Heart left ventricle (tissue), 16 donors: ENCODE measurements around the gene GNG7. TPM values are rescaled to one million over a fixed set of nuclear protein-coding genes. Genes with fewer than 3 reads are reported as not detected.
A peak's percentile ranks its signal among the peaks of the same experiment; 100 is the strongest.

ENCODE experiments used
- ATAC-seq, 4 donors: fragments of 200-7000 bp; cut with Tn5 transposase; one replicate each; pipeline ENCODE4 v1.9.1; 2020 to 2022; ENCODE audit warnings: moderate library complexity in 4 of 4, mild to moderate bottlenecking in 3 of 4, moderate number of reproducible peaks in 1 of 4
- DNase-seq, 5 donors: peaks; one replicate each; pipeline ENCODE4 v3.0.0-alpha.2; 2020
- H3K27ac ChIP-seq, 12 donors: fragments of 200-600 bp; sonication (generic) in 4 of 12; one replicate each; pipeline versions ENCODE4 v1.5.0 to v1.8.0; 2016 to 2022; ENCODE audit warnings: mild to moderate bottlenecking in 2 of 12
- H3K27me3 ChIP-seq, 9 donors: fragments of 200-600 bp; sonication (generic) in 2 of 9; one replicate each; pipeline versions ENCODE4 v1.5.1 to v1.8.0; 2016 to 2022; ENCODE audit warnings: mild to moderate bottlenecking in 3 of 9
- H3K36me3 ChIP-seq, 9 donors: fragments of 200-600 bp; sonication (generic) in 2 of 9; one replicate each; pipeline versions ENCODE4 v1.5.0 to v1.8.0; 2018 to 2022; ENCODE audit warnings: mild to moderate bottlenecking in 2 of 9
- H3K4me1 ChIP-seq, 12 donors: fragments of 200-600 bp; sonication (generic) in 4 of 12; one replicate each; pipeline versions ENCODE4 v1.5.0 to v1.8.0; 2016 to 2022; ENCODE audit warnings: mild to moderate bottlenecking in 3 of 12
- H3K4me3 ChIP-seq, 12 donors: fragments of 200-600 bp; sonication (generic) in 4 of 12; one replicate each; pipeline versions ENCODE4 v1.5.0 to v1.8.0; 2017 to 2022; ENCODE audit warnings: mild to moderate bottlenecking in 9 of 12, moderate library complexity in 4 of 12
- H3K9me3 ChIP-seq, 12 donors: fragments of 200-600 bp; sonication (generic) in 4 of 12; one replicate each; pipeline versions ENCODE4 v1.5.0 to v1.8.0; 2016 to 2022; ENCODE audit warnings: mild to moderate bottlenecking in 1 of 12
- CTCF ChIP-seq, 12 donors: fragments of 200-600 bp; sonication (generic) in 4 of 12; IDR thresholded peaks; one replicate each; pipeline versions ENCODE4 v1.5.0 to v1.8.0; 2018 to 2022; ENCODE audit warnings: antibody characterized with exemption in 12 of 12, mild to moderate bottlenecking in 5 of 12
- POLR2A ChIP-seq, 2 donors: fragments of 450-650 bp; IDR thresholded peaks; one replicate each; pipeline ENCODE4 v1.6.1; 2017; ENCODE audit warnings: antibody characterized with exemption in 2 of 2, mild to moderate bottlenecking in 2 of 2, moderate library complexity in 2 of 2
- WGBS, 4 donors: extraction: QIAGEN DNeasy Blood & Tissue Kit in 2 of 4; methylation state at CpG; one replicate each; pipeline versions ENCODE4 v1.1.5 to v1.1.7; 2013 to 2018; 5-methylcytosine and 5-hydroxymethylcytosine counted together
- intact Hi-C, 10 donors: fragments of 100-400 bp; cut with DNase I; formaldehyde crosslinking; loops; one replicate each; pipeline versions ENCODE4 v1.11.1 to v1.14.2; 2022
- polyA plus RNA-seq, 2 donors: library from polyadenylated mRNA; stranded (reverse); fragments of 200-250 nt; gene quantifications; one replicate each; pipeline ENCODE4 v1.2.3, GENCODE V29; 2013
- total RNA-seq, 9 donors: library from RNA; depleted of rRNA in 2 of 9; stranded (reverse); fragments of >200 nt in 2 of 9; fragmentation: NEBNext Ultra II Directional in 3 of 9; extraction: Animal tissue kit (Norgen Biotek cat#: 25700) in 3 of 9; gene quantifications; one replicate each; pipeline versions ENCODE4 v1.1.0 to v1.2.4, GENCODE V29; 2016 to 2023
- donor health status: ischemic (EF 13 %, LVEDD 7.1; RV severe dilation, severe dysfunction).
- donor health status: healthy with polysubstance abuse.
- donor health status: DM: no; HTN: yes; CAD: no.
- donor health status: DM: no; HTN: no; CAD: no.
- donor health status: ischemic (EF 25% LVEDD 6.9; RV normal size, moderate dysfunction).
- donor health status: ischemic (EF 25% LVEDD 5.7; RV mildly dilated, moderate dysfunction).
- donor health status: healthy.
- donor health status: DM: yes; HTN: yes; CAD: no.
- donor health status: ischemic (EF 35%, LVEDD 5.7; RV mildly dilated, moderate dysfunction).
- donor health status: nonischemic (EF 11% LVEDD 7.7; RV severe dilation, severe dysfunction).
- donor health status: DM: yes; HTN: yes; CAD: no.
- donor health status: PGD.
- donor health status: ischemic (EF 29% LVEDD 5.4; RV normal size, mild dysfunction).
- donor health status: nonischemic (EF 23%, LVEDD 6.1; RV moderate dilation, normal function).

The GNG7 gene
- total and polyA plus RNA-seq, 11 donors = 11.7 to 46.4 (median 24.0) TPM

DNA sequence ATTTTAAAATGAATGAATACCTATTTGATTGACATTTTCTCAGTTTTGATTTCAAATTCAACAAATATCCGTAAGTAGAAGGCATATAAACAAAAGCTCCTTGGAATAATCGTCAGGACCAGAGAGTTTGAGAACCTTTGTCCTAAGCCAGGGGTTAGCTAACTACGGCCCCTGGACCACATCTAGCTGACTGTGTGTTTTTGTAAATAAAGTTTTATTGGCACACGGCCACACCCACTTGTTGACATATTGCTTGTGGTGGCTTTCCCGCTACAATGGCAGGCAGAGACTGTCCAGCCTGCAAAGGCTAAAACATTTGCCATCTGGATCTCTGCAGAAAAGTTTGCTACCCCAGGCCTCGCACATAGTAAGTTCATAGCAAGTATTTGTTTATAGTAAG lies 83.4 kb downstream of the GNG7 start:
- ATAC-seq = no peak
- intact Hi-C loops = loop anchor here in 1 of 10 donors (10.0 kb wide), 1 partner anchor 464 kb away; the partner anchor contains the start of gene AP3D1
- H3K4me1 ChIP-seq = peaks cover 3 to 60% (median 10%) of the 10 kb centered on the region in 12 donors
- DNase-seq = no peak
- peak overlapping the region in 3 of 12 donors; percentile 5 to 94 (median 5) for H3K27ac ChIP-seq
- TF ChIP-seq POLR2A (IDR thresholded peaks at IDR 0.05) = no peak
- TF ChIP-seq CTCF (IDR thresholded peaks at IDR 0.05) = no peak
- no peaks in the 10 kb centered on the region for H3K27me3 ChIP-seq
- no peaks in the 10 kb centered on the region for H3K36me3 ChIP-seq
- H3K9me3 ChIP-seq = peaks cover 0 to 7% (median 0%) of the 10 kb centered on the region in 12 donors
- WGBS, 4 donors = 90 to 93% (median 91%) methylated on average over 6 of the region's 6 CpGs
- no peak overlapping the region for H3K4me3 ChIP-seq

GRCh38 chr19:2618611-2619010 lies 83.9 kb downstream of the GNG7 start:
- Histone ChIP-seq H3K9me3 (peaks cover 0 to 7% (median 0%) of the 10 kb centered on the region in 12 donors), H3K27ac (peak overlapping the region in 2 of 12 donors; percentile 30 to 94), H3K36me3 (no peaks in the 10 kb centered on the region), H3K4me3 (no peak overlapping the region), H3K27me3 (no peaks in the 10 kb centered on the region), H3K4me1 (peaks cover 3 to 65% (median 10%) of the 10 kb centered on the region in 12 donors)
- TF ChIP-seq POLR2A (IDR thresholded peaks at IDR 0.05) (no peak), CTCF (IDR thresholded peaks at IDR 0.05) (no peak)
- peak in 3 of 4 donors; percentile 16 to 51 (median 41) for ATAC-seq
- 72 to 78% (median 75%) methylated on average over 10 of the region's 10 CpGs for WGBS, 4 donors
- intact Hi-C loops = loop anchor here in 1 of 10 donors (10.0 kb wide), 1 partner anchor 464 kb away; the partner anchor contains the start of gene AP3D1
- DNase-seq = peak; percentile 60 to 86 (median 69)

- TF ChIP-seq CTCF (IDR thresholded peaks at IDR 0.05) = no peak
- TF ChIP-seq POLR2A (IDR thresholded peaks at IDR 0.05) = no peak
- ATAC-seq = no peak
- Histone ChIP-seq H3K4me1 (peaks cover 3 to 71% (median 11%) of the 10 kb centered on the region in 12 donors), H3K27me3 (no peaks in the 10 kb centered on the region), H3K4me3 (no peak overlapping the region), H3K9me3 (peaks cover 0 to 7% (median 0%) of the 10 kb centered on the region in 12 donors), H3K36me3 (no peaks in the 10 kb centered on the region), H3K27ac (peak overlapping the region in 1 of 12 donors; percentile 94)
- no peak for DNase-seq
- intact Hi-C loops = loop anchor here in 1 of 10 donors (10.0 kb wide), 1 partner anchor 463 kb away; the partner anchor contains the start of gene AP3D1
- 80 to 90% (median 86%) methylated on average over 11 of the region's 11 CpGs for WGBS, 4 donors
These were observed 84.9 kb downstream of the GNG7 start for GRCh38 chr19:2617393-2618165.

DNA sequence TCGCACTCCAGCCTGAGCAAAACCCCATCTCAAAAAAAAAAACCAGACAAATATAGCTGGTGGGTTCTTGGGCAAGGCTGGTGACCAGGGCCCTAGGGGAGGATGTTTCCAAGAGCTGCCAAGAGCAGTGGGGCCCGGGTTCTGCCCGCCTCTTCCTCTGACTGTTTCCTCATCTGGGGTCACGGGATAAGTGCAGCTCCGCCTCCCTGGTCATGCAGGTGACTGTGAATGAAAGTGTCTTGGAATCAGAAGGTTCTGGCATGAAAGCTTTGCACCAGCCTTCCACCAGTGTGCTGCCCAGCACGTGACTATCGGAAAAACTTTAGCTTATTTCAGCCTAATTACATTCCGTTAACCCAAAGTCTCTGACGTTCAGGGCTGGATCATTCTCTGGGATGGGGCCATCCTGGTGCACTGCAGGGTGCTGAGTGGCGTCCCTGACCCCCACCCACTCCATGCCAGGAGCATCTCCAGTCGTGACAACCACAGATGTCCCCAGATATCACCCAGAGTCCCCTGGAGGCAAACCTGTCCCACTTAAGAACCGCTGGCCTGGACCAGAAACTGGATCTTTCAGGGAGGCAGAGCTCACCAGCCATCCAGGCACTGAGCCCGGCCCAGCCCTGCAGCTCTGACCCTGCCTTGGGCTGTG lies 85.6 kb downstream of the GNG7 start:
- TF ChIP-seq CTCF (IDR thresholded peaks at IDR 0.05) (no peak), POLR2A (IDR thresholded peaks at IDR 0.05) (no peak)
- no peaks in the 10 kb centered on the region for H3K36me3 ChIP-seq
- WGBS, 4 donors = 60 to 71% (median 67%) methylated on average over 13 of the region's 13 CpGs
- ATAC-seq = peak in 2 of 4 donors; percentile 33 to 41
- DNase-seq = peak in 3 of 5 donors; percentile 46 to 73 (median 51)
- H3K27me3 ChIP-seq = no peaks in the 10 kb centered on the region
- no peak overlapping the region for H3K4me3 ChIP-seq
- peak overlapping the region in 2 of 12 donors; percentile 19 to 94 for H3K27ac ChIP-seq
- intact Hi-C loops = loop anchor here in 1 of 10 donors (10.0 kb wide), 1 partner anchor 462 kb away; the partner anchor contains the start of gene AP3D1
- peaks cover 0 to 7% (median 0%) of the 10 kb centered on the region in 12 donors for H3K9me3 ChIP-seq
- peaks cover 3 to 70% (median 11%) of the 10 kb centered on the region in 12 donors for H3K4me1 ChIP-seq
